Measurements from ENCODE around the gene APOC3.

Gene APOC3

DNA sequence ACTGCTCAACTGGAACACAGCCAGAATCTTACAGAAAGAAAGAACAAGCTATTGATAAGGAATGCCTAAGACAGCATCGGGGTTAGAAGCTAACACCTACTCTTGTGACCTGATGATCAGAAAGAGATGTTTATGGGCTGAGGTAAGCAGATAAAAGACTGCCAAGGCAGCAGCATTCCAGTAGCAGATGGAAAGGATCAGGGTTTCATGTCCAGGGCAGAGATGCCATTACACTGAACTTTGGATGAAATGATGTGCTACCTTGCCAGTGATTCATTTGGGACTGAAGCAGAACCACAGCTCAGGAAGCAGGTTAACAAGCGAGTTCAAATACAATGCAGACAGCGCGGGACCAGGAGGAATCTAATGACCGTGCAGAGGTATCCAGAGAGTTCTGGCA, 34.8 kb downstream of the APOC3 start:
- TF ChIP-seq TAF1 (IDR thresholded peaks at IDR 0.05; ENCODE audit: borderline replicate concordance, insufficient read depth, low read length): no peak
- no peak for TF ChIP-seq FOXP2 (optimal IDR thresholded peaks at IDR 0.05; ENCODE audit: borderline replicate concordance, extremely low read depth, extremely low read length, insufficient read depth)
- no peak for TF ChIP-seq POLR2AphosphoS5 (IDR thresholded peaks at IDR 0.05; ENCODE audit: low read depth, low read length)

DNA sequence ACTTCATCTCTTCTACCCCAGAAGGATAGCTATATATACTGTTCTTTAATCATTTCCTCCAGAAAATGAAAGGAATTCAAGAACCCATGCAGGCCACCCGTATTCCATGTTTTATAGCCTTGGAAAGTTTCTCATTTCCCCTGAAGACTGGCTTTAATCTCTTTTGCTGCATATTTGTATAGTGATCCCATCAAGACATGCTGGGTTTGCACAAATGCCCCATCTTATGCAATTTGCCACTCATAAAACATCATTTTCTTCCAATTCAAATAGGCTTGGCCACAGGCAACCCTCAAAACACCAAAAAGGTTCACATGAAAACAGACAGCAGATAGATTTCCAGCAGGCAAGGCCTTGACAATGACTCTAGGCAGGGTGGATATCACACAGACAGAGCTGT, 36.0 kb downstream of the APOC3 start:
- TF ChIP-seq TAF1 (IDR thresholded peaks at IDR 0.05; ENCODE audit: borderline replicate concordance, insufficient read depth, low read length): no peak
- TF ChIP-seq, protein P1, sequence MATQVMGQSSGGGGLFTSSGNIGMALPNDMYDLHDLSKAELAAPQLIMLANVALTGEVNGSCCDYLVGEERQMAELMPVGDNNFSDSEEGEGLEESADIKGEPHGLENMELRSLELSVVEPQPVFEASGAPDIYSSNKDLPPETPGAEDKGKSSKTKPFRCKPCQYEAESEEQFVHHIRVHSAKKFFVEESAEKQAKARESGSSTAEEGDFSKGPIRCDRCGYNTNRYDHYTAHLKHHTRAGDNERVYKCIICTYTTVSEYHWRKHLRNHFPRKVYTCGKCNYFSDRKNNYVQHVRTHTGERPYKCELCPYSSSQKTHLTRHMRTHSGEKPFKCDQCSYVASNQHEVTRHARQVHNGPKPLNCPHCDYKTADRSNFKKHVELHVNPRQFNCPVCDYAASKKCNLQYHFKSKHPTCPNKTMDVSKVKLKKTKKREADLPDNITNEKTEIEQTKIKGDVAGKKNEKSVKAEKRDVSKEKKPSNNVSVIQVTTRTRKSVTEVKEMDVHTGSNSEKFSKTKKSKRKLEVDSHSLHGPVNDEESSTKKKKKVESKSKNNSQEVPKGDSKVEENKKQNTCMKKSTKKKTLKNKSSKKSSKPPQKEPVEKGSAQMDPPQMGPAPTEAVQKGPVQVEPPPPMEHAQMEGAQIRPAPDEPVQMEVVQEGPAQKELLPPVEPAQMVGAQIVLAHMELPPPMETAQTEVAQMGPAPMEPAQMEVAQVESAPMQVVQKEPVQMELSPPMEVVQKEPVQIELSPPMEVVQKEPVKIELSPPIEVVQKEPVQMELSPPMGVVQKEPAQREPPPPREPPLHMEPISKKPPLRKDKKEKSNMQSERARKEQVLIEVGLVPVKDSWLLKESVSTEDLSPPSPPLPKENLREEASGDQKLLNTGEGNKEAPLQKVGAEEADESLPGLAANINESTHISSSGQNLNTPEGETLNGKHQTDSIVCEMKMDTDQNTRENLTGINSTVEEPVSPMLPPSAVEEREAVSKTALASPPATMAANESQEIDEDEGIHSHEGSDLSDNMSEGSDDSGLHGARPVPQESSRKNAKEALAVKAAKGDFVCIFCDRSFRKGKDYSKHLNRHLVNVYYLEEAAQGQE (IDR thresholded peaks at IDR 0.05; ENCODE audit: insufficient read depth in 1 of 2, low read depth in 2 of 2, low read length in 2 of 2): no peak
- no peak for TF ChIP-seq FOXP2 (optimal IDR thresholded peaks at IDR 0.05; ENCODE audit: borderline replicate concordance, extremely low read depth, extremely low read length, insufficient read depth)
- no peak for TF ChIP-seq SIN3A (IDR thresholded peaks at IDR 0.05; ENCODE audit: borderline replicate concordance, insufficient read depth, low read length)
- TF ChIP-seq POLR2AphosphoS5 (IDR thresholded peaks at IDR 0.05; ENCODE audit: low read depth, low read length): no peak

DNA sequence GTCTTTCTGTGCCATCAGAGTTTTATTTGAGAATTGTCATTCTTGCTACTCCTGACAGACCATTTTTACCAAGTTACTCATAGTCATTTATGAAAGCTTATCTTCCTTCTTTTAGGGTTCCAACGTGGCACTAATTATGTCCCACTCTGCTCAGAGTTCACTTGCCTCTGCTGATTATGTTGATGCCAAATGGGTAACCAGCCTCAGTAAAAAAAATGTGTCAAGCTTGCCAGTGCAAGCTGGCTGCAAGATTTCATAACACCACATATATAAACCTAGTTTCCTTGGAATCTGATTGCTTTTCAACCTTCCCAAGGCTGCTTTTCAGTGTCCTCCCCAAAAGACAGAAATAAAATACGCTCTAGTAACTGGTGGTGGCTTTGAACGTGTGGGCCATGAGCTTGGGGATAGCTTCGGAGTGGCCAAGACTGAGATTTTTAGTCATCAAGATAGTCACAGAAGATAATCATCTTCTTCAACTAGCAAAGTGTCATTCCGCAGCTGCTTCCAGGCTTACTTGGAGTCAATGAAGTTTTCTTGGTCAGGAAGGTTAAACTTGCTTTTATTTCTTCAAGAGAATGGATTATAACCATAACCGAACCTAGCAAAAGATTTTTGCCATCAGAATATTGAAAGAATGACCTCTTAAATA, 37.2 kb downstream of the APOC3 start:
- no peak for TF ChIP-seq SIN3A (IDR thresholded peaks at IDR 0.05; ENCODE audit: borderline replicate concordance, insufficient read depth, low read length)
- no peak for TF ChIP-seq POLR2AphosphoS5 (IDR thresholded peaks at IDR 0.05; ENCODE audit: low read depth, low read length)
- TF ChIP-seq, protein P1 (IDR thresholded peaks at IDR 0.05; ENCODE audit: insufficient read depth in 1 of 2, low read depth in 2 of 2, low read length in 2 of 2): no peak
- no peak for TF ChIP-seq TAF1 (IDR thresholded peaks at IDR 0.05; ENCODE audit: borderline replicate concordance, insufficient read depth, low read length)
- TF ChIP-seq FOXP2 (optimal IDR thresholded peaks at IDR 0.05; ENCODE audit: borderline replicate concordance, extremely low read depth, extremely low read length, insufficient read depth): no peak

DNA sequence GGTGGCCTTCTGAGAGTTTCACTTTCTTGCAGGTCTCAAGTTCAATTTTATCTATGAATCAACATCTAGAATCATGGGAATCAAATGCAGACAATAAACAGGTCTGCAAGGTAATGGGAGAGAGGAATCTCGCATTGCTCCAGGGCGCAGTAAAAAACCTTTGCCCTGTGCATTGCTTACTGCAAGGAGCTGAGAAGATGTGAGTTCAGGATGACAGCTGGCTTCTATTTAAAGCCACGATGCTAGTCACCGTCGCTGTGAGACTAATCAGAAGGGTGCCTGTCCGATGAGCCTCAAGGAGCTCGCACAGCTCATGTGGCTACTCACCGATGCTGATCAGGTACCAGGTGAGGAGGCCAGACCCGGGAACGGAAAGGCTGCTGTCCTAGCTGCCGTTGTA, 37.9 kb downstream of the APOC3 start:
- TF ChIP-seq FOXP2 (optimal IDR thresholded peaks at IDR 0.05; ENCODE audit: borderline replicate concordance, extremely low read depth, extremely low read length, insufficient read depth) (no peak), POLR2AphosphoS5 (IDR thresholded peaks at IDR 0.05; ENCODE audit: low read depth, low read length) (no peak), SIN3A (IDR thresholded peaks at IDR 0.05; ENCODE audit: borderline replicate concordance, insufficient read depth, low read length) (no peak), TAF1 (IDR thresholded peaks at IDR 0.05; ENCODE audit: borderline replicate concordance, insufficient read depth, low read length) (no peak)
- TF ChIP-seq, protein P1 (IDR thresholded peaks at IDR 0.05; ENCODE audit: insufficient read depth in 1 of 2, low read depth in 2 of 2, low read length in 2 of 2): no peak

GRCh38 chr11:116868066-116868465, 38.4 kb downstream of the APOC3 start:
- TF ChIP-seq, protein P1 (IDR thresholded peaks at IDR 0.05; ENCODE audit: insufficient read depth in 1 of 2, low read depth in 2 of 2, low read length in 2 of 2): no peak
- no peak for TF ChIP-seq TAF1 (IDR thresholded peaks at IDR 0.05; ENCODE audit: borderline replicate concordance, insufficient read depth, low read length)
- no peak for TF ChIP-seq POLR2AphosphoS5 (IDR thresholded peaks at IDR 0.05; ENCODE audit: low read depth, low read length)
- TF ChIP-seq FOXP2 (optimal IDR thresholded peaks at IDR 0.05; ENCODE audit: borderline replicate concordance, extremely low read depth, extremely low read length, insufficient read depth): no peak
- no peak for TF ChIP-seq SIN3A (IDR thresholded peaks at IDR 0.05; ENCODE audit: borderline replicate concordance, insufficient read depth, low read length)

Data from PFSK-1 (cell line).